ENCODE results near the gene SERPINE1.

The SERPINE1 gene

DNA sequence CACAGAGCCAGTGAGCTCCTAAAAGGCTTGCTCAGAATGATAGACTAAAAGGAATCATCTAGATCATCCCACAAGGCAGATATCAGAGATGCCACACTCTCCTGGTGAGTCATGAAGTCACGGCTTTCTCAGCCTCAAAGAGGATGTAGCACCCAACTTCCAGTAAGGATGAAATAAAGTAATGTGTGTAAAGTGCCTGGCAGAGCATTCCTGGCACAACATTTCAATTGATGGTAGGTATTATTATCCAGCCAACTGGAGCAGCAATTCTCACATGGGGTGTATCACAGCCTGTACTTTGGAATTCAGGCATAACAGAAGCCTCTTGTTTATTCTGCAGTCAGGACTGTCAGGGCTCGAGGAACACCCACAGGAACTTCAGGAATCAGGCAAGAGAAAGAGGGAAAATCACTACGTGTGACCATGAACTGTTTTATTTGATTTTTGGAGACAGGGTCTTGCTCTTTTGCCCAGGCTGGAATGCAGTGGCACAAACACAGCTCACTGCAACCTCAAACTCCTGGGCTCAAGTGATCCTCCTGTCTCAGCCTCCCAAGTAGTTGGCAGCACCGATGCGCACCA lies 58.4 kb downstream of the SERPINE1 start:
- TF ChIP-seq, protein P1, sequence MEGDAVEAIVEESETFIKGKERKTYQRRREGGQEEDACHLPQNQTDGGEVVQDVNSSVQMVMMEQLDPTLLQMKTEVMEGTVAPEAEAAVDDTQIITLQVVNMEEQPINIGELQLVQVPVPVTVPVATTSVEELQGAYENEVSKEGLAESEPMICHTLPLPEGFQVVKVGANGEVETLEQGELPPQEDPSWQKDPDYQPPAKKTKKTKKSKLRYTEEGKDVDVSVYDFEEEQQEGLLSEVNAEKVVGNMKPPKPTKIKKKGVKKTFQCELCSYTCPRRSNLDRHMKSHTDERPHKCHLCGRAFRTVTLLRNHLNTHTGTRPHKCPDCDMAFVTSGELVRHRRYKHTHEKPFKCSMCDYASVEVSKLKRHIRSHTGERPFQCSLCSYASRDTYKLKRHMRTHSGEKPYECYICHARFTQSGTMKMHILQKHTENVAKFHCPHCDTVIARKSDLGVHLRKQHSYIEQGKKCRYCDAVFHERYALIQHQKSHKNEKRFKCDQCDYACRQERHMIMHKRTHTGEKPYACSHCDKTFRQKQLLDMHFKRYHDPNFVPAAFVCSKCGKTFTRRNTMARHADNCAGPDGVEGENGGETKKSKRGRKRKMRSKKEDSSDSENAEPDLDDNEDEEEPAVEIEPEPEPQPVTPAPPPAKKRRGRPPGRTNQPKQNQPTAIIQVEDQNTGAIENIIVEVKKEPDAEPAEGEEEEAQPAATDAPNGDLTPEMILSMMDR (IDR thresholded peaks at IDR 0.05; ENCODE audit: control extremely low read depth, extremely low read depth, low read depth, missing control alignments), result no peak
- ChIA-PET POLR2A (no interaction called here), CTCF (interaction anchor here (1.1 to 3.2 kb wide), 3 partner anchors 8 to 108 kb away, joined by 4 to 23 read pairs (median 5); no protein-coding TSS in a partner anchor)
- DNase-seq (ENCODE audit: extremely low spot score), result no peak

DNA sequence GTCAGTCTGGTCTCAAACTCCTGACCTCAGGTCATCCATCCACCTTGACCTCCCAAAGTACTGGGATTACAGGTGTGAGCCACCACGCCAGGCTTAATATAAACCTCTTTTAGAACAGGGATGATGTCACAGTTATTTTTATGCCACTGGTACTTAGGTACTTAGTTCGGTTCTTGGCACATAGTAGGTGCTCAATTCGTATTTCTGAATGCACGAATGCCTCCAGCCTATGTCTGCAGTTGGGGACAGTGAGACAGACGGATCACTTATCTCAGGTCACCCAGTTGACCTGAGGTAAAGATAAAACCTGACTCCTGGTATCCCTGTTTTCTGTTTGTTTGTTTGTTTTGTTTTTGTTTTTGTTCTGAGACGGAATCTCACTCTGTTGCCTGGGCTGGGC lies 59.3 kb downstream of the SERPINE1 start:
- ChIA-PET POLR2A (no interaction called here), CTCF (interaction anchor here (0.6 to 1.6 kb wide), 3 partner anchors 42 to 61 kb away, joined by 3 to 10 read pairs (median 4); no protein-coding TSS in a partner anchor)
- no peak for DNase-seq (ENCODE audit: extremely low spot score)
- TF ChIP-seq, protein P1 (IDR thresholded peaks at IDR 0.05; ENCODE audit: control extremely low read depth, extremely low read depth, low read depth, missing control alignments), result no peak

DNA sequence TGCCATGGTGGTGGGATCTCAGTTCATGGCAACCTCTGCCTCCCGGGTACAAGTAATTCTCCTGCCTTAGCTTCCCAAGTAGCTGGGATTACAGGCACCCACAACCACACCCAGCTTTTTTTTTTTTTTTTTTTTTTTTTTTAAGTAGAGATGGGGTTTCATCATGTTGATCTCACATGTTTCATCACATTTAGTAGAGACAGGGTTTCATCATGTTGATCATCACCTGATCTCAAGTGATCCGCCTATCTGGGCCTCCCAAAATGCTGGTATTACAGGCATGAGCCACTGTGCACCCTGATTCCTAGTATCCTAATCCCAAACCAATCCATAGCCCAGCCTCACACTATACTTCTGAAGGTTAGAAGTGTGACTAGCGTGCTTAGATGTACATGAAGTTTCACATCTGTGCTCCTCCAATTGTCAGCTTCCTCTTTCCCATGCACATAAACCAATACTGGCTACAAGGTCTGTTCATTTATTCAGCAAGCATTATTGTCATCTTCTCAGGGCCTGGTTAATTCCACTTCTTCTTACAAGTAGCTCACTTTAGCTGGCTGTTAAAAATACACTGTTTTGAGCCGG lies 60.0 kb downstream of the SERPINE1 start:
- DNase-seq (ENCODE audit: extremely low spot score), result no peak
- TF ChIP-seq, protein P1 (IDR thresholded peaks at IDR 0.05; ENCODE audit: control extremely low read depth, extremely low read depth, low read depth, missing control alignments), result no peak
- ChIA-PET POLR2A (interaction anchor here (0.7 kb wide), 1 partner anchor 422 kb away, joined by 6 read pairs; no protein-coding TSS in a partner anchor), CTCF (interaction anchor here (0.6 to 1.6 kb wide), 4 partner anchors 19 to 62 kb away, joined by 3 to 10 read pairs (median 4); no protein-coding TSS in a partner anchor)
